Measurements from ENCODE around the gene ISCA1.

Gene ISCA1

GRCh38 chr9:86219606-86220005, 62.7 kb downstream of the ISCA1 start:
- no peak for DNase-seq

GRCh38 chr9:86217076-86217755, 65.1 kb downstream of the ISCA1 start:
- no peak for DNase-seq
